ENCODE measurements around the gene SLC7A1. TPM values are rescaled to one million over a fixed set of nuclear protein-coding genes. Genes with fewer than 3 reads are reported as not detected.

Gene SLC7A1
- total and polyA plus RNA-seq, 3 donors from 2014 or later: 21.4 to 35.7 (median 27.0) TPM

DNA sequence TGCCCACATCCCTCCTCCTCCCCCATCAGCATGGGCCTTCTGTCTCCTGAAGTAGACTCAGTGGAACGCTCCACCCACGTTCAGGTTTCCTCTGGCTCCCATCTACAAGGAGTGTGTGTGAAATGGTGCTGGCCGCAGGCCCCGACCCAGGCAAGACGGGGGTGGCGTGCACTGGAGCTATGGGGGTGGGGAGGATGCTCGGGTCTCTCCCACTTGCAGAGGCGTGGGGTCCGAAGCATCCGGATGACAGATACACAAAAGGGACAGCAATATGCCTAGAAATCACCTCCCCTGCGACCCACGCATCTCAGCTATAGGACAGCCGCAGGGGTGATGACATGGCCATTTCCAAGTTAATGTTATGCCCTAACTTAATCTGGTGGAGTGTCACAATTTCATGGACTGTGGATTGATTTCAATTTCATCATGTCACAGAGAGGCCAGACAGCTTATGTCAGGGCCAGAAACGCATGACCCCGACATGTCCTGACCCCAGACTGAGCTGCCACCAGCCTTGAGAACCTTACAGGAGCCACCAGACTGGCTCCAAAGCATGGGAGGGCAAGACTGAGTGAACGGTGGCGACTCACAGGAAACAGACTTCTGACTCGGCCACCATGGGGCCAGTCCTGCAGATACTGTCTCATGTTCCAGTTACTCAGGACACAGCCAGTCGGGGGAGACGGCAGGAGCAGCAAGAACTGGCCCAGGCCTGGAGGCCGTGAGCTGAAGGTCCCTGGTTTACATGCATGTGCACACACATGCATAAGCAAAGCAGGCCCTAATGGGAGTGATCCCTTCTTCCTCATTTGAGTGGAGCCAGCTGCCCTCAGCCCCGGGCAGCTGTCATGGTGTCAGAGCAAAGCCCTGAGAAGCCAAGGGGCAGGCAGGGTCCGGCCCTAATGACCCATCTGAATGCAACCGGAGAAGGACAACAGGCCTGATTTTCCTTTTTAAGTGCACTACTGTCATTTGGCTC, 82.2 kb downstream of the SLC7A1 start:
- Histone ChIP-seq H3K4me1 (peaks cover 3% of the 10 kb centered on the region), H3K9me3 (no peaks in the 10 kb centered on the region), H3K27ac (no peak overlapping the region), H3K27me3 (no peaks in the 10 kb centered on the region), H3K36me3 (ENCODE audit: low read depth, missing control alignments) (no peaks in the 10 kb centered on the region), H3K4me3 (no peak overlapping the region)
- intact Hi-C loops (cut with DNase I; ENCODE audit: low total_unique reads): no loop called here
- WGBS, 2 donors: 93% methylated on average over 15 to 24 of the region's 24 CpGs
- DNase-seq: no peak
- TF ChIP-seq, protein P1, sequence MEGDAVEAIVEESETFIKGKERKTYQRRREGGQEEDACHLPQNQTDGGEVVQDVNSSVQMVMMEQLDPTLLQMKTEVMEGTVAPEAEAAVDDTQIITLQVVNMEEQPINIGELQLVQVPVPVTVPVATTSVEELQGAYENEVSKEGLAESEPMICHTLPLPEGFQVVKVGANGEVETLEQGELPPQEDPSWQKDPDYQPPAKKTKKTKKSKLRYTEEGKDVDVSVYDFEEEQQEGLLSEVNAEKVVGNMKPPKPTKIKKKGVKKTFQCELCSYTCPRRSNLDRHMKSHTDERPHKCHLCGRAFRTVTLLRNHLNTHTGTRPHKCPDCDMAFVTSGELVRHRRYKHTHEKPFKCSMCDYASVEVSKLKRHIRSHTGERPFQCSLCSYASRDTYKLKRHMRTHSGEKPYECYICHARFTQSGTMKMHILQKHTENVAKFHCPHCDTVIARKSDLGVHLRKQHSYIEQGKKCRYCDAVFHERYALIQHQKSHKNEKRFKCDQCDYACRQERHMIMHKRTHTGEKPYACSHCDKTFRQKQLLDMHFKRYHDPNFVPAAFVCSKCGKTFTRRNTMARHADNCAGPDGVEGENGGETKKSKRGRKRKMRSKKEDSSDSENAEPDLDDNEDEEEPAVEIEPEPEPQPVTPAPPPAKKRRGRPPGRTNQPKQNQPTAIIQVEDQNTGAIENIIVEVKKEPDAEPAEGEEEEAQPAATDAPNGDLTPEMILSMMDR (IDR thresholded peaks at IDR 0.05): no peak
- TF ChIP-seq POLR2A (IDR thresholded peaks at IDR 0.05): no peak

DNA sequence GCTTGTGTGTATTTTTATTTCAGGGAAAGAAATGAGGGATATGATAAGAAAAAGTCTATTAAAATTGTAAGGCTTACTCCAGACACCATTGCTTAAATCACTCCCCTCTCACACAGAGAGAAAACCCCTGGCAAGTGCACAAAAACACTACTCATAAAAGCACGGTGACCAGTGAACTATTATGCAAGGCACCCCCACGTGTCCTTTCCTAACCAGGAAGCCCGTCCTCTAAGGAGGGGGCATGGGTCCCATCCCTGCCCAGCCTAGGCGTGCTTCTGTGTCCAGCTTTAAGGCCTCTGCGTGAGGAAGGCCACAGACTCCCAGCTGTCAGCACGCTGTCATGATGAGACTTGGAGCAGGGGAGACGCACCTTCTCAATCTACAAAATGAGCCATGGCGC, 83.5 kb downstream of the SLC7A1 start:
- no peaks in the 10 kb centered on the region for H3K27me3 ChIP-seq
- H3K4me3 ChIP-seq: no peak overlapping the region
- H3K27ac ChIP-seq: no peak overlapping the region
- no peaks in the 10 kb centered on the region for H3K9me3 ChIP-seq
- no peak for DNase-seq
- 78 to 85% methylated on average over 8 of the region's 8 CpGs for whole genome bisulfite sequencing, 2 donors
- no peak for TF ChIP-seq POLR2A (IDR thresholded peaks at IDR 0.05)
- TF ChIP-seq, protein P1 (IDR thresholded peaks at IDR 0.05): no peak
- intact Hi-C loops (cut with DNase I; ENCODE audit: low total_unique reads): no loop called here
- peaks cover 4% of the 10 kb centered on the region for H3K4me1 ChIP-seq
- H3K36me3 ChIP-seq (ENCODE audit: low read depth, missing control alignments): no peaks in the 10 kb centered on the region

DNA sequence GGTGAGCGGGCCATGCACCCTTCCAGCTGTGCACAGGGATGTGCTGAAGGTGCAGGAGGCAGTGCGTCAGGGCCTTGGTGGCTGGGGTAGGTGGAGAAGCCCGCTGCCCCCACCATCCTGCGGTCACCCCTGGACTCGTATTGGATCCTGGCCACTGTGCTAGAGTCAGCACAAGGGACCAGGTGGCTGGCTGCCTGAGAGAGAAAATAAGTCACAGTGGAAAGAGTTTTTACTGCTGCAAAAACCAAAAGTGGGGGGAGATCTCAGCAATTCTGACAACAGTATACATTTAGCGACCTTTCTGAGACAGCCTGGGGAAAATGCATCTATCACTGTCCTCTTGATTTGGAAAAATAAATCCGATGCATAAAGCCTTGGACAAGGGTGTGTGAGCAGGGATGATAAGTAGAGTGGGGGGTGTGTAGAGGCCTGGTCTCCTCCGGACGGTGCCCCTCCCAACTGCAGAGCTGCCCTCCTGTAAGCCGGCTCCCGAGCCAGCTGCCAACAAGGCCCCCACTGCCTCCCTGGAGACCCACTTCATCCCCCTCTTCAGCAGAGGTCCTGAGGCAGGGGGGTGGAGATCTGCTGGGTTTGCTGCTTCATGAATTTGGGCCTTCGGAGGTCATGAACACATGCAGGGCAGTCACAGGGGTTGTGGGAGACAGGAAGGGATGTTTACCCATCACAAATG, 84.2 kb downstream of the SLC7A1 start:
- intact Hi-C loops (cut with DNase I; ENCODE audit: low total_unique reads): no loop called here
- no peaks in the 10 kb centered on the region for H3K27me3 ChIP-seq
- 93 to 94% methylated on average over 12 of the region's 12 CpGs for WGBS, 2 donors
- TF ChIP-seq, protein P1 (IDR thresholded peaks at IDR 0.05): no peak
- no peak for TF ChIP-seq POLR2A (IDR thresholded peaks at IDR 0.05)
- H3K9me3 ChIP-seq: no peaks in the 10 kb centered on the region
- no peaks in the 10 kb centered on the region for H3K36me3 ChIP-seq (ENCODE audit: low read depth, missing control alignments)
- no peak for DNase-seq
- H3K4me3 ChIP-seq: no peak overlapping the region
- no peak overlapping the region for H3K27ac ChIP-seq
- H3K4me1 ChIP-seq: peaks cover 4% of the 10 kb centered on the region

DNA sequence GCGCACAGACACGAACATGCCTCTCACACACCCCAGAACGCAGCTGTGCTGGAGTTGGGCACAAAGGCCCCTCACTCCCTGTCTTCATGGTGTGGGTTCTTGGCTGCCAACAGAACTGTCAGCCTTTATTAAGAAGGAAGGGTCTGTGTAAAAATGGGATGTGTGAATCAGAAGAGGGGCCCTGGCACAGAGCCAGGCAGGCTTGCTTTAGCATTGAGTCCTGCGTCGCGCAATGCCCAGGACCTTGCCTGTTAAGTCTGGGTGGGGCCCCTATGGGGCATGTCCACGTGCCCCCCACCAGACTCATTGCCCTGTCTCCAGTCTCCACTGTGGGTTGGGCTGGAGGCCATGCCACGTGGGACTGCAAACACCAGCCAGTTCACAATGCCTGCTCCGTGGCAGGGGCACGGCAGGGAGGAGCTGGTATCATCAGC, 84.8 kb downstream of the SLC7A1 start:
- Histone ChIP-seq H3K27me3 (no peaks in the 10 kb centered on the region), H3K36me3 (ENCODE audit: low read depth, missing control alignments) (no peaks in the 10 kb centered on the region), H3K4me3 (no peak overlapping the region), H3K9me3 (no peaks in the 10 kb centered on the region), H3K27ac (no peak overlapping the region), H3K4me1 (peaks cover 4% of the 10 kb centered on the region)
- WGBS, 2 donors: 90 to 94% methylated on average over 5 to 10 of the region's 10 CpGs
- intact Hi-C loops (cut with DNase I; ENCODE audit: low total_unique reads): no loop called here
- no peak for DNase-seq
- TF ChIP-seq POLR2A (IDR thresholded peaks at IDR 0.05): no peak
- TF ChIP-seq, protein P1 (IDR thresholded peaks at IDR 0.05): no peak
